HAP-1 (cell line): ENCODE results near the gene LCE1A.
A peak's percentile ranks its signal among the peaks of the same experiment; 100 is the strongest.

Source experiments
- DNase-seq, 2 experiments: peaks; one replicate each; pipeline ENCODE4 v3.0.0-alpha.2; 2016 to 2020; ENCODE audit warnings: low spot score in 2 of 2
- H3K27me3 ChIP-seq: fragments of 250-450 bp; sonication (Bioruptor Pico); 2 replicates; pipeline ENCODE4 v1.5.1; 2020; ENCODE audit warnings: low read depth, mild to moderate bottlenecking, moderate library complexity
- H3K36me3 ChIP-seq: fragments of 250-450 bp; sonication (Bioruptor Pico); replicated peaks from 2 replicates; pipeline ENCODE4 v1.5.1; 2020; ENCODE audit warnings: mild to moderate bottlenecking
- H3K4me1 ChIP-seq: fragments of 250-450 bp; sonication (Bioruptor Pico); 2 replicates; pipeline ENCODE4 v1.5.1; 2020; ENCODE audit warnings: mild to moderate bottlenecking
- H3K4me3 ChIP-seq: fragments of 250-450 bp; sonication (Bioruptor Pico); 2 replicates; pipeline ENCODE4 v1.5.1; 2020; ENCODE audit warnings: mild to moderate bottlenecking, moderate library complexity
- H3K9me3 ChIP-seq: fragments of 250-450 bp; sonication (Bioruptor Pico); 2 replicates; pipeline ENCODE4 v1.5.1; 2020; ENCODE audit warnings: mild to moderate bottlenecking, moderate library complexity
- in situ Hi-C: fragments of 300-500 bp; cut with MboI; formaldehyde crosslinking; loops from 3 replicates; pipeline ENCODE4 v1.14.3; 2020; ENCODE audit warnings: low sequenced_read_pairs, inconsistent platforms, mixed read lengths

Gene LCE1A

DNA sequence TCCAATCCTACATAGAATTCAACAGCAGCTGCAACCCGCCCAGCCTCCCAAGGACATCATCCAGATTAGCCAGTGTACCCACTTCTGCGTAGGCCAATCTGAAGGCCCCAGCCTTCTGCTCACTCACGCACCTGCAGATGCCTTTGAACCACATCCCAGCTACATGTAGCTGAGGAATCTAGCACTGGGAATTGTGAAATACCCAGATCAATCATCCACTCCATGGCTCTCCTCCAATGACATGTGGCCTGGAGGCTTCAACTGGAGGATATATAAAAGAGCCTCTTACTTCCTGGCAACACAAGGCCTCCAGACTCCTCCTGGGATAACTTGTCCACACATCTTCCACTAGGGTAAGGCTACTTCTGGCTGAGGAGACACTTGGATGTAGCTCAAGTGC is 15.3 kb downstream of the LCE1A start, which contains the start of gene LCE6A:
Gene LCE6A (plus strand): TSS at position 301 of the 400 bp plus-strand sequence. CDS start 665 bp downstream, outside the sequence.
- in situ Hi-C loops: no loop called here
- no peaks in the 10 kb centered on the region for H3K36me3 ChIP-seq
- no peak within 1 kb of the TSS for H3K4me3 ChIP-seq
- H3K9me3 ChIP-seq: no peaks in the 10 kb centered on the region
- H3K4me1 ChIP-seq: no peaks in the 10 kb centered on the region
- peaks cover 3% of the 10 kb centered on the region; the same call in 1 of the 2 replicates for H3K27me3 ChIP-seq
- no peak for DNase-seq

DNA sequence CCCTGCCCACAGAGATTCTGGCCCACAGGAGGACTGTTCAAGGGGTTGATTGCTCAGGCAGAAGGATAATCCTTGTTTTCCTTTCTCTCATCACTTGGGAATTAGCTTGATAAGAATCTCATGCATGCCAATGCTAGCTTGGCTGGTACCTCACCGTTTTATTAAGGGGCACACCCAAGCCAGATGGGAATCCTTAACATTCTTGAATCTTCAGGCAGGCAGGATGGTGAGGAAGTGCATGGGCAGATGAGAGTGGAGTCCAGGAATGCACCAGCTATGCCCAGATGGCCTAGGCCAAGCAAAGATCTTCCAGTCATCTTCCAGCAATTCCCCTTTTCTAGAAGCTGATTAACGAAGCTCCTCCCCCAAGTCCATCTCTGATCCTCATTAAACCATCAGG is 28.4 kb downstream of the LCE1A start:
- Histone ChIP-seq H3K27me3 (no peaks in the 10 kb centered on the region), H3K4me3 (no peak overlapping the region), H3K36me3 (no peaks in the 10 kb centered on the region), H3K9me3 (no peaks in the 10 kb centered on the region), H3K4me1 (no peaks in the 10 kb centered on the region)
- DNase-seq: no peak
- in situ Hi-C loops: no loop called here

DNA sequence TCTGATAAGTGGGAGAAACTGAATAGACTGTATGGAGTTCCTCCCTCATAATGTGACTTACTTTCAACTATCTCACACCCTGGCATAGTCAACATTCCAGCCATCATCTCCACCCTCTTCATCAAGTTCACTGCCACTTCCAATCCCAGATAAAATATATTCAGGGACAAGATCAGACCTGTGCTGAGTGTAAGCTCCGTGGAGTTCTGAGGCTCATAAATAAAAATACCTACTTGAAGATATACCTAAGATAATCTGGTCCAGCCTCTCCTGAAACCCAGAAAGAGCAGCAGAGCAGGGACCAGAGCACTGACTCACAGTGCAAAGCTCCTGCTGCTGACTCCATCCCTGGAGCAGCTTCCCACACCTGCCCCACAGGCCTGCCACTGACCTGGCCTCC is 30.8 kb downstream of the LCE1A start:
- H3K9me3 ChIP-seq: no peaks in the 10 kb centered on the region
- DNase-seq: no peak
- in situ Hi-C loops: no loop called here
- H3K36me3 ChIP-seq: no peaks in the 10 kb centered on the region
- no peak overlapping the region for H3K4me3 ChIP-seq
- no peaks in the 10 kb centered on the region for H3K4me1 ChIP-seq
- H3K27me3 ChIP-seq: no peaks in the 10 kb centered on the region

DNA sequence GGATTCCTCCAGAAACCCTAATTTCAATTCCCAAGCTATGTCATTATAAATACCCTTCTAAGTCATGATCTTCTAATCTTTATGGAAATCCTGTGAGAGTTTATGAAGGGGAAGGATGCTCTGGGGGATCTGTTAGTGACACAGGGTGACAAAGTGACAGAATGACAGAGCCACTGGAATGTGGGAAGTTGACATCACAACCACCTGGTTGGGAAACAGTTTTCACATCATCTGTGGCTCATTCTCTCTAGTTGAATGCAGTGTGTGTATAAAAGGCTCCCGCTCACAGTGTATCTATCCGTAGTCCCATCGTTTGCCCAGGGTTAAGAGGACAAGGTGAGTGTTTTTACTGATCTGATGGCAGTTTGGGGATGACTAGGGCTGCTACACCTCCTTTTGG is 32.4 kb downstream of the LCE1A start, which contains the start of gene LCE7A:
Gene LCE7A (plus strand): TSS at position 301 of the 400 bp plus-strand sequence. CDS start 702 bp downstream, outside the sequence.
- in situ Hi-C loops: no loop called here
- Histone ChIP-seq H3K27me3 (no peaks in the 10 kb centered on the region), H3K9me3 (no peaks in the 10 kb centered on the region)

DNA sequence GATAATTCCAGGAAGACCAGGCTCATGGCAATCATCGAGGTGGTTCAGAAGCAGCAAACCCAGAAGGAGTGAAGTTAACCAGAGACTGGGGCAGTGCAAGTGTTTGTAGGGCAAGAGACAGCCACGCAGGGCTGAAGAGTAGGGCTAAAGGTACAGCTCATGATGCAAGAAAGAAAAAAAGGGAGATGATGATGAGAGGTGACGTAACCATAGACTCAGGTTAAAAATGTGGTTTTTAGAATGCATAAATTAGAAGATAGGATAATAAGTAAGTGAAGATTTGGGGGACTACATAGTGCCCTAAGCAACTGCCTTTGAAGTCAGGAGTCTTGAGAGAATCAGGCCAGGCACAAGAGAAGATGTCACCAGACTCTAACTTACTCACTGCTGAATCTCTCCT is 32.9 kb downstream of the LCE1A start:
- in situ Hi-C loops: no loop called here
- H3K27me3 ChIP-seq: no peaks in the 10 kb centered on the region
- H3K9me3 ChIP-seq: no peaks in the 10 kb centered on the region
- H3K4me3 ChIP-seq: no peak overlapping the region
- no peak for DNase-seq
- no peaks in the 10 kb centered on the region for H3K36me3 ChIP-seq
- H3K4me1 ChIP-seq: no peaks in the 10 kb centered on the region

More for the DNA sequence above, 32.4 kb downstream of the LCE1A start, which contains the start of gene LCE7A:
- no peak within 1 kb of the TSS for H3K4me3 ChIP-seq
- no peak for DNase-seq
- no peaks in the 10 kb centered on the region for H3K36me3 ChIP-seq
- no peaks in the 10 kb centered on the region for H3K4me1 ChIP-seq

DNA sequence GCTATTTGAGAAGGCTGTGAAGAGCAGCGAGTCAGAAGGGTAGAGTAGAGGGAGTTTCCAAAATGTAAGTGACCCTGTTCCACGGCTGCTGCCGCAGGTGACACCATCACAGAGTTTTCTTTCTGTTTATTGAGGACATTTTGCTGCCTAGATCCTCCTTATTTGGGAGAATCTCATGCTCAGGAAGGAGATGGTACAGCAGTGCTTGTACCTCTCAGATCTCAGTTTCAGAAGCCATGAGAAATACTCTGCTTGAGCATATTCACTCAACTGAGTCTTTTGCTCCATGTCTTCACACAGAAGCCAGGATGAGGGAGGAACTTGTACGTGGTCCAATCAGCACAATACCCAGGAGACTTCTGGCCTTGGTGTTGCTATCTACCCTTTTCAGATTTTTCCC is 34.1 kb downstream of the LCE1A start:
- Histone ChIP-seq H3K9me3 (no peaks in the 10 kb centered on the region), H3K36me3 (no peaks in the 10 kb centered on the region), H3K4me3 (no peak overlapping the region), H3K27me3 (no peaks in the 10 kb centered on the region), H3K4me1 (no peaks in the 10 kb centered on the region)
- in situ Hi-C loops: no loop called here
- no peak for DNase-seq

DNA sequence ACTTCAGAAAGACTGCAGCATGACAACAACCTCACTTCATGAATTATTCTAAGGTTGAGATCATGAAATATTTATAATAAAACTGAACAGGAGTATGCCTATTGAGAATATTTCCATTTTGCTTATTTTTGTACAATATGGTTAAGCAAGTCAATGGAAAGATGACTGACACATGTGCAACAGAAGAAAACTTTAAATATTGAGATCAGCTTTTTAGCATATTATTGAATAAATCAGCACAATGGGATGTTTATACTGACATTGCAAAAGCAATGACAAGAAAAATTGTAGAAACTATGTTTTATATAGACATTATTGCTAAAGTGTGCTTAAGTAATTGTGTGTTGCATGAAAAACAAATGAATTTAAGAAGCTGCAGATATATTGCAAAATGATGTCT is 37.2 kb downstream of the LCE1A start:
- in situ Hi-C loops: no loop called here
- no peaks in the 10 kb centered on the region for H3K36me3 ChIP-seq
- no peak for DNase-seq
- no peak overlapping the region for H3K4me3 ChIP-seq
- H3K9me3 ChIP-seq: no peaks in the 10 kb centered on the region
- no peaks in the 10 kb centered on the region for H3K27me3 ChIP-seq
- no peaks in the 10 kb centered on the region for H3K4me1 ChIP-seq

DNA sequence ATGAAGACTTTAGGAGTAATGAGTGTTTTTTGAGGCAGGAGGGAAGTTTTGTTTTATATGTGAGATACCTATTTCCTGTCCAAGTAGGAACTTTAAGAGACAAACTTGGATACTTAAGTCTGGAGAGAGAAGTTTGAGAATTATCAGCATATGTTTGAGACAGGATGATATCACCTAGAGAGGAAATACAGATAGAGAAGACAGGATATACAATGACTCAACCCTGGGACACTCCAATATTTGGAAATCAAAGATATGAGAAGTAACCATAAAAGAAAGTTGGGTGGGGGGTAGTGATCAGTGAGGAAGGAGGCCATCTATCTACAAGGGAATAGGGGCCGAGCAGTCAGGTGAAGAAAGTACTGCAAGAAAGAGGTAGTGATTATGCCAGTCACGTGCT is 39.0 kb downstream of the LCE1A start:
- H3K36me3 ChIP-seq: no peaks in the 10 kb centered on the region
- no peaks in the 10 kb centered on the region for H3K27me3 ChIP-seq
- no peak overlapping the region for H3K4me3 ChIP-seq
- in situ Hi-C loops: no loop called here
- H3K9me3 ChIP-seq: no peaks in the 10 kb centered on the region
- no peak for DNase-seq
- no peaks in the 10 kb centered on the region for H3K4me1 ChIP-seq

DNA sequence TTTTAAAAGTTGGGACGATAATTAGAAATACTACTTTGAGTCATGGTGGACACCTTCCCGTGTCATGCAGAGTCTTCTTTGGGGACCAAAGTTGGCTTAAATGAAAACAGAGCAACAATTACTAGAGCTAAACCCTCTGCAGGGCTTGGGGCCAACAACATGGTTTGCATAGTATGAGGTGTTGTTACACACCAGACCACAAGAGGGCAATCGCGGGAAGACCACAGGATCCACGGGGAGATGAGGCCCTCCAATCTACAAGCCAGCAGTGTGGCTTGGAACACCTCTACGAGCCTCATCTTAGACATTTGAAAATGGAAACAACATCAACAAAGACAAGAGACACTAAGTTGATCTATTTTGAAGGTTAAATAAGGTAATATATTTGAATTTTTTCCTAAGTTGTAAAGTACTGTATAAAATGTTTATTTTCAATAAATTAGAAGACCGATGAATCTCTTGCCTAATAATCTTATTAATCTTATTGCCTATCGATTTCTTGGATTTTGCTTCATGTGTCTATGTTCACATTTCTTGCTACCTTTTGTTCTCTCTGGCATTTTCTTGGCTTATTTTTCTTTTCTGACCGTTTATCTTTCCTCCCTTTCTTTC is 42.6 kb downstream of the LCE1A start:
- Histone ChIP-seq H3K27me3 (no peaks in the 10 kb centered on the region), H3K9me3 (no peaks in the 10 kb centered on the region), H3K4me1 (no peaks in the 10 kb centered on the region), H3K4me3 (no peak overlapping the region), H3K36me3 (no peaks in the 10 kb centered on the region)
- in situ Hi-C loops: no loop called here
- peak; percentile 36 to 80 for DNase-seq

DNA sequence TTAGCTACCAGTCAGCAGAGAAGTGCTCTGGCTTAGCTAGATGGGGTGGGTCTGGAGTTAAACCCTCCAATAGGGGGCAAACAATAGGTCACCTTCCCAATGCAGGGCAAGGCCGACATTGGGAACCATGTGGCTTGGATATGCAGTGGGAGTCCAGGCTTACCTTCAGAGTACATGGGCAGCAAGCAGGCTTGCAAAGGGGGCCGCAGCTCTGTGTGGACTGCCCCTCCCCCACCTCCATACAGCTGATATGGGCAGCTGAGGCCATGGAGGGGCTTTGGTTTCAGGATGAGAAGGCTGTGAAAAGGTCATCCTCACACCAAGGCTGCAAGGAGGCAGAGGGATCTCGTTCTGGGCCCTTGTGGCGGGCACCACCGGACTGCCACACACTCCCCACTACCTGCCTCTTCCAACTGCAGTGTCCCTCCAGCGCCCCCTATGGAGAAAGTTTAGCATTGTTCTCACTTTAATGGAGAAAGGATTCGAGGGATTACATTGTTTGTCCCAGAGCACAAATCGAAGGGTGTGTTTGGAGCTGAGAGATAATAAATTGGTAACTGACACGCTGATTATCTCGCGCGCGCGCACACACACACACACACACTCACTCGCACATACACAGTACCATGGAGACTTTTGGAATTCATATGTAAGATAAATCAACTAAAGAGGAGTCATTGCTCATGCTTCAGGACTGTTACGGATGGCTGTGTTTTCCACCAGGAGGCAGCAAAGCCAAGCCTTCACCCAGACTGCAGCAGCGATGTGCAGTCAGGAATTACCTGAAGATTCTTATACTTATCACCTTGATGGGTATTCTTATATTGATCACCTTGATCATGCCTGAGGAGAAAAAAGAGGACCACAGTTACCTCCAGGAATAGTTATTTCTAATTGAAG is 43.8 kb downstream of the LCE1A start:
- peak in 1 of 2 experiments; percentile 53 for DNase-seq
- H3K9me3 ChIP-seq: no peaks in the 10 kb centered on the region
- H3K27me3 ChIP-seq: no peaks in the 10 kb centered on the region
- in situ Hi-C loops: no loop called here
- no peaks in the 10 kb centered on the region for H3K36me3 ChIP-seq
- H3K4me3 ChIP-seq: no peak overlapping the region
- H3K4me1 ChIP-seq: no peaks in the 10 kb centered on the region

DNA sequence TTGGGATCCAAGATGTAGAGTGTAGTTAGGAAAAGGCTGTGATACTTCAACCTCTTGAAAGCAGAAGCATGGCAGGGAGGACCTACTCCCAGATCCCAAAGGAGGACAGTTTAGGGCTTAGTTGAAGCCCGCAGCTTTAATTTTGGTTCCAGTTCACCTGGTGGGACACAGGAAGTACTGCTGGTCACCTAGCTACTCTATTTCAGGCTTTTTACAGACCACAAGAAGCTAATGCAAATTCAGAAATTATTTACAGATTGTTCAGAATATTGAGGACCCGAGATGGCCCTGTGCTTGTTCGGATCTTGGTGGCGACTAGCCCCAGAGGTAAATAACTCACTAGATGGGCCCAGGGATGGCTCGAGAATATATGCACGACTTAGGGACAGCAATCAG is 44.5 kb downstream of the LCE1A start:
- Histone ChIP-seq H3K4me3 (no peak overlapping the region), H3K9me3 (no peaks in the 10 kb centered on the region), H3K27me3 (no peaks in the 10 kb centered on the region; the same call in 1 of the 2 replicates), H3K36me3 (no peaks in the 10 kb centered on the region), H3K4me1 (no peaks in the 10 kb centered on the region)
- in situ Hi-C loops: no loop called here
- DNase-seq: no peak

DNA sequence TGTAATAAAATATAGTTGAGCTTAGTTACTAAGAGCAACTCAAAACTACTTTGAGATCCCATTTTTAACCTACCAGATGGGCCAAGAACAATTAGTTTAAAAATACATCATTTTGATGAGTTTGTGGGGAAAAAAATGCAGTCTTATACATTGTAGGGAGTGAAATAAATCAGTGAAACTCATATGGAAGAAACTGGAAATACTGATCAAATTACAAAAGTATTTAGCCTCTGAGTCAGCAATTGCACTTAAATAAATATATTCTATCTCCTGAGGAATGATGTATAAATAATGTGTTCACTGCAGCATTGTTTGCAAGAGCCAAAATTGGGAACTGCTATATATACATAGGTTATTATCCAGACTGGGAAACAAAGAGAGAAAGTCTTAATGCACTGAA is 46.2 kb downstream of the LCE1A start:
- Histone ChIP-seq H3K36me3 (no peaks in the 10 kb centered on the region), H3K9me3 (no peaks in the 10 kb centered on the region), H3K27me3 (no peaks in the 10 kb centered on the region; the same call in 1 of the 2 replicates), H3K4me1 (no peaks in the 10 kb centered on the region), H3K4me3 (no peak overlapping the region)
- in situ Hi-C loops: no loop called here
- no peak for DNase-seq

DNA sequence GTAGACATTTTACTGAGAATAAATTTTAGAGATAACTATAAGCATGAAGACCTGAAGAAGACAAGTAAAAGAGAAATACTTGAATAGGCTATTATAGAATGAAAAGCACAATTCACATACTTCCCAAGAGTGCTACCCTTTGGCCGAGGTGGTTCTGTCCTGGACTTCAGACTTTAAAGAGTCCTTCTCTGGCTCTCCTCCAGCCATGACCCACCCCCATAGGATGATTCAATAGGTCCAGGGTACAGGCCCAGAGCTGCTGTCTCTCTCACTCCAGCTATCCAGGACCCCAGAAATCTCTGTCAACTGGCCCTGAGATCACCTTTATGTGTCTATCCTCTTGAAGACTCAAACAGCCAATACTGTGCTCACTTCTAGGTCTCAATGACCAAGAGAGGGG is 49.6 kb downstream of the LCE1A start:
- Histone ChIP-seq H3K4me3 (no peak overlapping the region), H3K27me3 (no peaks in the 10 kb centered on the region; the same call in 1 of the 2 replicates), H3K4me1 (no peaks in the 10 kb centered on the region), H3K9me3 (no peaks in the 10 kb centered on the region), H3K36me3 (no peaks in the 10 kb centered on the region)
- no peak for DNase-seq
- in situ Hi-C loops: no loop called here
